ENCODE data around the gene JAK1.

JAK1 gene

DNA sequence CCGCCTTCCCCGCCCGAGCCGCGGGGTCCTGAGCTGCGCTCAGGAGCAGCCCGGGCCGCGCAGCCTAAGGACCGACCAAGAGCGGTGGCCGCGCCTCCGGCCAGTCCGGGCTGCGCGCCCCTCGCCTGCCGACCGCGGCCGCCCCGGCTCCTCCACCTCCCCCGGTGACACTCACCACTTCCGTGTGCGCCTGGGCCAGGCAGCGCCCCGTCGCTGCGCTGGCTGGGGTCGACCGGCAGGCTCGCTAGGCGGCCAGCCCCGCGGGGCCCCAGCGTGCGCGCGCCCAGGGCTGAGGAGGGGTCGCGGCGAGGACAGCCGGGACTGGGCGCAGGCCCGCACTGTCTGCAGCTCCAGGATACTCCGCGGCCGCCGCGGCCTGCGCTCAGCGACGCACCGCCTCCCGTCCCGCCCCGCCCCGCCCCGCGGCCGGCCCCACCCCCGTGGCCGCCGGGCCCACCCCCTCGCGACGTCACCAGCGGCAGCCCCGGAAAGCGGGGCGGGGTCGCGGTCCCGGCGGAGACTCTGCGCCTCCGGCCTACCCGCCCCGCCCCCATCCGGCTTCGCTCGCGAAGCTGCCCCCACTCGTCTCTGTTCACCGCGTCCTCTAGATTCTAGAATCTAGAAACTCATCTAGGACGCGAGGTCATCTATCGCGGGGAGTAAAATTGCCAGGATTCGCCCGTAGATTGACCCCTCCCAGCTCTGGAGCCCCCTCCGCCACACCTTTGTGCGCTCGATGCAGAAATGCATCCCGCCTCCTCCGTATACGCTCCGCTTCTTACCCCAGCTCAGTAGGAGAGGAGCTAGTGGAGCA is at the start of gene JAK1:
Gene JAK1 (minus strand): TSS at position 392 of the 814 bp plus-strand sequence. CDS start 80,285 bp downstream, outside the sequence.
- peak within 1 kb of the TSS; percentile 94 for H3K4me3 ChIP-seq (ENCODE audit: low read depth, low read length)

DNA sequence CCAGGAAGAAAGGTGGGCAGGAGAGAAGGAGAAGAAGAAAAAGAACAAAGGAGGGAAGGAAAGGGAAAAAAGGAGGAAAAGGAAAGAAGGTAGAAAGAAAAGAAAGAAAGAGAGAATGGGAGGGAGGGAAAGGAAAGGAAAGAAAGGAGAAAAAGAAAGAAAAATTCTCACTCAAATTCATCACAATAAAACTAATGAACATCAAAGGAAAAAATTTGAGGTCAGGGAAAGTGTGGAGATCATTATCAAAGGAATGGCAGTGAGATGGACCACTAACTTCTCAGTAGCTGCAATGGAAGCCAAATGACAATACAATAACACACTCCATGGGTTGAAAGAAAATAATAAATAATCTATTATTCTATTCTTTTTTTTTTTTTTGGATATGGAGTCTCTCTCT is 48.0 kb upstream of the JAK1 start:
- in situ Hi-C loops (cut with HindIII; ENCODE audit: low sequenced_read_pairs) = no loop called here
- no peak for DNase-seq (ENCODE audit: low read depth, low spot score)
- H3K4me3 ChIP-seq (ENCODE audit: low read depth, low read length) = no peak overlapping the region
- TF ChIP-seq, protein P1, sequence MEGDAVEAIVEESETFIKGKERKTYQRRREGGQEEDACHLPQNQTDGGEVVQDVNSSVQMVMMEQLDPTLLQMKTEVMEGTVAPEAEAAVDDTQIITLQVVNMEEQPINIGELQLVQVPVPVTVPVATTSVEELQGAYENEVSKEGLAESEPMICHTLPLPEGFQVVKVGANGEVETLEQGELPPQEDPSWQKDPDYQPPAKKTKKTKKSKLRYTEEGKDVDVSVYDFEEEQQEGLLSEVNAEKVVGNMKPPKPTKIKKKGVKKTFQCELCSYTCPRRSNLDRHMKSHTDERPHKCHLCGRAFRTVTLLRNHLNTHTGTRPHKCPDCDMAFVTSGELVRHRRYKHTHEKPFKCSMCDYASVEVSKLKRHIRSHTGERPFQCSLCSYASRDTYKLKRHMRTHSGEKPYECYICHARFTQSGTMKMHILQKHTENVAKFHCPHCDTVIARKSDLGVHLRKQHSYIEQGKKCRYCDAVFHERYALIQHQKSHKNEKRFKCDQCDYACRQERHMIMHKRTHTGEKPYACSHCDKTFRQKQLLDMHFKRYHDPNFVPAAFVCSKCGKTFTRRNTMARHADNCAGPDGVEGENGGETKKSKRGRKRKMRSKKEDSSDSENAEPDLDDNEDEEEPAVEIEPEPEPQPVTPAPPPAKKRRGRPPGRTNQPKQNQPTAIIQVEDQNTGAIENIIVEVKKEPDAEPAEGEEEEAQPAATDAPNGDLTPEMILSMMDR (IDR thresholded peaks at IDR 0.05; ENCODE audit: low read depth, low read length) = no peak

More for the DNA sequence above, at the start of gene JAK1:
- TF ChIP-seq, protein P1 (IDR thresholded peaks at IDR 0.05; ENCODE audit: low read depth, low read length) = no peak
- DNase-seq (ENCODE audit: low read depth, low spot score) = peak; percentile 70
- in situ Hi-C loops (cut with HindIII; ENCODE audit: low sequenced_read_pairs) = no loop called here

DNA sequence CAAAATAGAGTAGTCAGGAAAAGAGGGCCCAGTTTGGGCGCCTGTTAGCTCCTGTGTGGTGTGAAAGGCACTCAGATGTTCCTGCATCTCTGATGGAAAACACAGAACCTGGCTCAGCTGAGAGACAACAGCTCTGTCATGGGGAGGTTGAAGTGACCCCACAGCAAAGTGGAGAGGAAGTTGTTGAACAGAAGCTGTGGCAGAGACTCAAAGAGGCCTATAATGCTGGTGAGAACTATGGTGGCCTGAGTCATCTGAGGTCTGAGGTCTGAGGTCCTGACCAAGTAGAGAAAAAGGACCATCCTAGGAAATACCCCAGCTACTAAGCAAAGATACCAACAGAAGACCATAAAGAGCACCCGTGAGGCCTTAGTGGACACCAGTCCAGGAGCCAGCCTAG is 45.6 kb upstream of the JAK1 start:
- in situ Hi-C loops (cut with HindIII; ENCODE audit: low sequenced_read_pairs) = no loop called here
- TF ChIP-seq, protein P1 (IDR thresholded peaks at IDR 0.05; ENCODE audit: low read depth, low read length) = no peak
- DNase-seq (ENCODE audit: low read depth, low spot score) = no peak

DNA sequence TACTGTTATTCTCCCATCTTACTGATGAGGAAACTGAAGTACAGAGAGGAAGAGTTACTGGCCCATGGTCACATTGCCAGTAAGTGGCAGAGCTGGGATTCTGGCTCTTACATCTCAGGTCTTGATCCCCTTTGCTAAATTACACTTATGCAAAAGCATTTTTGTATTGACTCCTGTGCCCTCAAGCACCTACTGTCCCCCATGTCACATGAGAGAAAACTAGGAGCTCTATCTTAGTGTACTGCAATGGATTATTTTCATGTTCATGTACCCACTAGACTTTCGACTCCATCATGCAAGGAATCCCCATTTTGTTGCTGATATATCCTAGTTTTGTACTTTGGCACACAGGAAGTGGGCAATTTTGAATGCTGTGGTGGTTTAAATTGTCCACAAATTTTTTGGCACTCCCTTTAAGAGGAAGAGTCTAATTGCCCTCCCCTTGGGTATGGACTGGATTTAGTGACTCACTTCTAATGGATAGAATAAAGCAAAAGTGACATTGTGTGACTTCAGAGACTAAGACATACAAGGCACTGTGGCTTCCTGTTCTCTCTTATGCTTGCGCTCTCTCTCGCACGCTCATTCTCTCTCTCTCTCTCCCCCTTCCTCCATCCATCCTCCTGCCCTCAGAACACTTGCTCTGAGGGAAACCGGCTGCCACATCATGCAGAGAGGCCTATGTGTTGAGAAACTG is 43.5 kb upstream of the JAK1 start:
- in situ Hi-C loops (cut with HindIII; ENCODE audit: low sequenced_read_pairs) = no loop called here
- H3K4me3 ChIP-seq (ENCODE audit: low read depth, low read length) = no peak overlapping the region
- DNase-seq (ENCODE audit: low read depth, low spot score) = no peak
- TF ChIP-seq, protein P1 (IDR thresholded peaks at IDR 0.05; ENCODE audit: low read depth, low read length) = no peak

More for the DNA sequence above, 45.6 kb upstream of the JAK1 start:
- H3K4me3 ChIP-seq (ENCODE audit: low read depth, low read length) = no peak overlapping the region

DNA sequence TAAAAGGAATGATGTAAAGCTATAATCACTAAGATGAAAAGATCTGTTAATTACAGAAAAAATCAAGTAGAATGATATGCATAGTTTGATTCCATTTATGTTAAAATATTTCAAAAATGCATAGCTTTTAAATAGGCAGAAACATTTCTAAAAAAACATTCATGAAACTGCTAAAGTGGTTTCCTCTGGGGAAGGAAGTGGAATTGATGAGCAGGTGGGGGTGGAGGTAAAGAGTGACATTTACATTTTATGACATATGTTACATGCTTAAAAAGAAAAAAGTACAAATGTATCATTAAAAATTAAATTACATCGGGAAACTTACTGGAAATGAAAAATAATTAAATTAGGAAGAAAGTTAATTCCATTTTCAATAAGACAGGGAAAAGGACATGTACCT is 42.8 kb upstream of the JAK1 start:
- DNase-seq (ENCODE audit: low read depth, low spot score) = no peak
- in situ Hi-C loops (cut with HindIII; ENCODE audit: low sequenced_read_pairs) = no loop called here
- no peak overlapping the region for H3K4me3 ChIP-seq (ENCODE audit: low read depth, low read length)
- TF ChIP-seq, protein P1 (IDR thresholded peaks at IDR 0.05; ENCODE audit: low read depth, low read length) = no peak

DNA sequence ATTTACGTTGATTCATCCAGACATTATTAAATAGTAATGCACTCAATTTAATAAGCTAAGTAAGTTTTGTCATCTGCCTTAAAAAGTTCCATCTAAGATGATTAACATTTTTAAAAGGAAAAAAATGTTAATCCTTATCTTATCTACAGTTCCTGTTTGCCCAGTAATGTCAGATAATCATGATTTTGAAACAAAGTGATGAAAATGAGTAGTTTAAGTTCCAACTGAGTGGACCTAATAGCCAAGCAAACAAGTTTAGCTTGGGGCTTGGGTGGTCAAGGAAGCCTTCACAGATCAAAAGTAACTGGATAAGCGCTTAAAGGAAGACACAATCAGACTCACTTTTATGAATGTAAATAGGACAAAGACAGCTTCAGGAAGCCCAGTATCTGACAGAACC is 40.5 kb upstream of the JAK1 start:
- DNase-seq (ENCODE audit: low read depth, low spot score) = no peak
- in situ Hi-C loops (cut with HindIII; ENCODE audit: low sequenced_read_pairs) = no loop called here
- TF ChIP-seq, protein P1 (IDR thresholded peaks at IDR 0.05; ENCODE audit: low read depth, low read length) = no peak
- no peak overlapping the region for H3K4me3 ChIP-seq (ENCODE audit: low read depth, low read length)
